NK-92 (cell line): ENCODE results near the gene STAU1.
"Not testable (repeated sequence)": the region's sequence is repeated elsewhere in the genome, so short reads cannot be mapped to it uniquely, and the experiment has no call there.

Source experiments
- DNase-seq: peaks from one replicate; lab custom pipeline; 2025; ENCODE audit not compliant: unreplicated experiment; lab: John Stamatoyannopoulos, UW

STAU1 gene, protein sequence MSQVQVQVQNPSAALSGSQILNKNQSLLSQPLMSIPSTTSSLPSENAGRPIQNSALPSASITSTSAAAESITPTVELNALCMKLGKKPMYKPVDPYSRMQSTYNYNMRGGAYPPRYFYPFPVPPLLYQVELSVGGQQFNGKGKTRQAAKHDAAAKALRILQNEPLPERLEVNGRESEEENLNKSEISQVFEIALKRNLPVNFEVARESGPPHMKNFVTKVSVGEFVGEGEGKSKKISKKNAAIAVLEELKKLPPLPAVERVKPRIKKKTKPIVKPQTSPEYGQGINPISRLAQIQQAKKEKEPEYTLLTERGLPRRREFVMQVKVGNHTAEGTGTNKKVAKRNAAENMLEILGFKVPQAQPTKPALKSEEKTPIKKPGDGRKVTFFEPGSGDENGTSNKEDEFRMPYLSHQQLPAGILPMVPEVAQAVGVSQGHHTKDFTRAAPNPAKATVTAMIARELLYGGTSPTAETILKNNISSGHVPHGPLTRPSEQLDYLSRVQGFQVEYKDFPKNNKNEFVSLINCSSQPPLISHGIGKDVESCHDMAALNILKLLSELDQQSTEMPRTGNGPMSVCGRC

DNA sequence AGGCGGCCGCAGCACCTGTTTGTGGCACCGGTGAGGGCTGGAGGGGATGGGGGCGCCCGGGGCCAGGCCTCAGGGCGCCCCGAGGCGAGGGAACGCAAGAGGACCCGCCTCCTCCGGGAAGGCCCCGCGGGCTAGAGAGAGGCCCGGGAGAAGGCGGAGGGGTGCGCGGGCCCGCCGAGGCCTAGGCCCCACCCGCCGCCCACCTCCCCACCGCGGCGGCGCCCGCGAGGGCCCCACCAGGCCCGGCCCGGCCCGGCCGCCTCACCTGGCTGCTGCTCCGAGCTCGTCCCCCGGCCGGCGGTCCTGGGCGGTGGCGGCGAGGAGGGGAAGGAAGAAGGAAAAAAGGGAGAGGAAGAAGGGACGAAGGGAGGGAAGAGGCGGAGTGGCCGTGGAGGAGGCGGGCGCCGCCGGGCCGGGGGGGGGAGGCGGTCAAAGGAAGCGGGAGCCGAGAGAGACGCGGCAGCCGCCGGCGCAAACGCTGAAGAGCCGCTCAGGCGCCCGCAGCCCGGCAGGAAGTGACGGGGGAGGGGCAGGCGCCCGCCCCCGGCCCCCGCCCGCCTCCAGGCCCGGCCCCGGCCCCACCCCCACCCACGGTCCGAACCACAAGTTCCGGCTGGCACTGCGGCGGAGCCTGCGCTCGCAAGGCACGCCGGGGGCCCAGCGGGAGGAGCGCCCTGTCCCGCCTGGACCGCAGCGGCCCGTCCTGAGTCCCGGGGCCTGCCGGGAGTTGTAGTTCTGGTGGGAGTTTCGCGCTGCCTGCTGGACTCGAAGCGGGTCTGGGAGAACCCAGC, at the start of gene STAU1:
Gene STAU1 (minus strand): TSS at position 484 of the 791 bp plus-strand sequence. CDS start 22,133 bp downstream, outside the sequence.
- peak; percentile 50 for DNase-seq

DNA sequence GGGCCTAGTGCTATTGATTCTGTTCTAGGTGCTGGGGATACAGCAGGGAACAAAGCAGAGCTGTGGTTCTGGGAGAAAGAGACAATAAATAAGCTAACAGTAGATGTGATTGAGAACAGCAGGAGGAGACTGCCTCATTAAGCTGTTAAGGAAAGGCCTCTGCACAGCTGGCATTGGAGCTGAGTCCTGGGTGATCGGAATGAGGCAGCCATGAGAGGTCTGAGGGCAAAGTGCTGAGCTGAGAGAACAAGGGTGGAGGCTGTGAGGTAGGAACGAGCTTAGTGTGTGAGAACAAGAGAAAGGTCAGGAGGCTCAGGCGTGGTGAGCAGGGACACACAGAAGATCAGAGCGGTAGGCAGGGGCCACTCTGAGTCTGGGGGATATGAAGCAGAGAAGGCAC, 49.4 kb upstream of the STAU1 start:
- DNase-seq, result no peak

DNA sequence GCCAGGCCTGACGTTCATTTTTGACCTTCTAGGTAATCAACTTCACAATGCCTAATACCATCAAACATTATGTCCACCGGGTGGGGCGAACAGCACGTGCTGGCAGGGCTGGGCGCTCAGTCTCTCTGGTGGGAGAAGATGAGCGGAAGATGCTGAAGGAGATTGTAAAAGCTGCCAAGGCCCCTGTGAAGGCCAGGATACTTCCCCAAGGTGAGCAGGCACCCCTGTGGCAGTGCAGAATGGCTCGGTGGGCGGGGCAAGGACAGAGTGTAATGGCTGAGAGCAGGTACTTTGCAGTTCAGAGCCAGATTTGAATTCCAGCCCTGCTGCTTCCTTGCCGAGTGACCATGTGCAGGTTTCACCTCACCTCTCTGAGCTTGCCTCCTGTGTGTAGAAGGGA, 48.2 kb upstream of the STAU1 start:
- DNase-seq, result no peak

DNA sequence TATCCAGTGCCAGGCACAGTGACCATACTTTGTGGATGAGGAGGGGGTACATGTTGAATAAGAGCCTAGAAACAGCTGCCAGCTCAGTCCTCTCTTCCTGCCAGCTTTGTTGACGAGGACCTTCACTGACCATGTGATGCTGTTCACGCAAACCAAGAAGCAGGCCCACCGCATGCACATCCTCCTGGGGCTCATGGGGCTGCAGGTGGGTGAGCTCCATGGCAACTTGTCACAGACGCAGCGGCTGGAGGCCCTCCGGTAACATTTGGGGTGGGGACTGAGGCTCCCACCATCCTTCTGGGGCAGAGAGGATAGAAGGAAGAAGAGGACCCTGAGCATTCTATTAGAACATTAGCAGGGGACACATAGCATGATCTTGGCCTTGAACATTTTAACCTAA, 46.7 kb upstream of the STAU1 start:
- no peak for DNase-seq

DNA sequence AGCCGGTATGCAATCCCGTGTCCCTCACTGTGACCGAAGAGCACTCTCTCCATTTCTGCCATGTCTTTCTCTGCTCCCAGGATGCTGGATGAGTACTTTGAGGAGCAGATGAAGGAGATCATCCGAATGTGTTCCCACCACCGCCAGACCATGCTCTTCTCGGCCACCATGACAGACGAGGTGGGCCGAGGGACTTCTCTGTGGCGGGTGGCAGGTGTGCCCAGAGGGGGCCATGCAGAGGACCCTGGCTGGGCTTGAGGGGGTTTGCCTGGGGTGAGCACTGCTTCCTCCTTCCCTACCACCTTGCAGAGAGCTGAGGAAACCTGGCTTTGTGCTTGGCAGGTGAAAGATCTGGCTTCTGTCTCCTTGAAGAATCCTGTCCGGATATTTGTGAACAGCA, 45.1 kb upstream of the STAU1 start:
- DNase-seq, result no peak

DNA sequence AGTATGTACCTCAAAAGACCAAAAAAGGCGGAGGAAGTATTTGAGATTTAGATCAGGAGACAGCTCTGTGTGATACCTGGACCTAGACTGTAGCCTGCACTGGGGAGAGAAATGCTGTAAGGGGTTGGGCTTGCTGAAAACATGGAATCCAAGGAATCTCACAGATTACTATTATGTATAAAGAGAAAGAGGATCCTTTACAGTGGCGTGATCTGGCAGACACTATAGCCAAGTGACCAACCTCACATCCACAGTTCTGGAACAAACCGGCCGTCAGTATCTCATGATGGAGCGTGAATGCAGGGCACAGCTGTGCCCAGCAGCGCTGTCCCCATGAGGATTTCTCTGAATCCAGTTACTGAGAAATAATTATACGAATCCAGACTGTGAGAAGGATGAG, 43.3 kb upstream of the STAU1 start:
- no peak for DNase-seq

DNA sequence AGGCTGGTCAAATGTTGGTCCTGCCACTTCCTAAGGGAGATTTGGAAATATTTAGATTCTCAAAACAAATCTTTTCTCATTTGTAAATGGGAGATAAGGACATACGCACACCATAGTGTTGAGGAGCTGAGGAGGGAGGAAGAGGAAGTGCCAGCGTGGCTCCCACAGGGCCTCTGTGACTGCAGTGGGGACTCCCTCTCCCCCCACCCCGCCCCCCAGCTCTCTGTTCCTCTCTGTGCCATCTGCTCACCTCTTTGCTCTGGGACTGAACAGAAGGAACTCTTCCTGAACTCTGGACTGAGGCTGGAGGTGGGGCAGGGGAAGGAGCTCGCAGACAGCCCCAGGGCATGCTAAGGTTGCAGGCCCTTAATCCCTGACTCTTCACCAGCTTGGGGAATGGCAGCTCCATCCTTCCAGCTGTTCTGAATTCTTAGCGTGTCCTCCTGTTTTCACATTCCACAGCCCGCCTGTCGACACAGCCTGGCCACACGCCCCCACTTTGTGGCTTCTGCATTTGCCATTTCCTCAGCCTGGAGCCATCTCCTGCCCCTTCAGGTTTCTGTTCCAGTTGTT, 42.5 kb upstream of the STAU1 start:
- no peak for DNase-seq

DNA sequence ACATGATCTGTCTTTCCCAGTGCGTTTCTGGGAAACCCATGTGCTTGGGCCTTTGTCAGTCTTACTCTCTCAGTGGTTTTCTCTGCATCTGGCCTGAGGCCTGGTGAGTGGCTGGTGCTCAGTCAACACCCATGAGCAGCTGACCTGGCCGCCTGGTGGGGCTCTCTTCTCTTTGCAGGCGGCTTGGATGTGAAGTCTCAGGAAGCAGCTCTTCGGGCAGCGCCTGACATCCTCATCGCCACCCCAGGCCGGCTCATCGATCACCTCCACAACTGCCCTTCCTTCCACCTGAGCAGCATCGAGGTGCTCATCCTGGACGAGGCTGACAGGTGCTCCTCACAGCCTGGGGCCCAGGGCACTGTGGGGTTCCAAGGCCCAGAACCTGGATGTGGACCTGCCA, 41.9 kb upstream of the STAU1 start:
- no peak for DNase-seq

DNA sequence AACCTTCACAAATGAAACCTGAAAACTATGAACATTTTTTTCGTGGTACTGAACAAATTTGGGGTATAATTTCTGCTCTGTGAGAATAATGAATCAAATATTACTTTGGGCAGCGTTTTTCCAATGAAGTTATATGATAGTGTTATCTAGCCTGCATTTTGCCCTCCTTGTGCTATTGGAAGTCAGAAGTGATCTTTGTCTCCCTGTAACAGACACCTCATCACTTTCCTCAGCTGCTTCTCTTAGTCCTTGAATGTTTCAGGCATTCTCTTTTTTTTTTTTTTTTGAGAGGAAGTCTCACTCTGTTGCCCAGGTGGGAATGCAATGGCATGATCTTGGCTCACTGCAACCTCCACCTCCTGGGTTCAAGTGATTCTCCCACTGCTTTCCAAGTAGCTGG, 41.2 kb upstream of the STAU1 start:
- DNase-seq, result no peak

DNA sequence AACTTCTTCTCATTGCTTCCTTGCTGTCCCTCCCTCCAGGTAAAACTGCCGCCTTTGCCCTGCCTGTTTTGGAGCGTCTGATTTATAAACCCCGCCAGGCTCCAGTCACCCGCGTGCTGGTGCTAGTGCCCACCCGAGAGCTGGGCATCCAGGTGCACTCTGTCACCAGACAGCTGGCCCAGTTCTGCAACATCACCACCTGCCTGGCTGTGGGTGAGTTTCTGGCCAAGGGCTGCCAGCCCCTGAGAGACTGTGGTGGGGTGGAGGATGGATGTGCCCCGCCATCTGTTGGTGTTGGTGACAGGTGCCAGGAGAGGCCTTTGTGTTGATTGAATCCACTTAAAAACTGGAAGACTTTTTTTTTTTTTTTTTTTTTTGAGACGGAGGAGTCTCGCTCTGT, 40.5 kb upstream of the STAU1 start:
- DNase-seq, result no peak

DNA sequence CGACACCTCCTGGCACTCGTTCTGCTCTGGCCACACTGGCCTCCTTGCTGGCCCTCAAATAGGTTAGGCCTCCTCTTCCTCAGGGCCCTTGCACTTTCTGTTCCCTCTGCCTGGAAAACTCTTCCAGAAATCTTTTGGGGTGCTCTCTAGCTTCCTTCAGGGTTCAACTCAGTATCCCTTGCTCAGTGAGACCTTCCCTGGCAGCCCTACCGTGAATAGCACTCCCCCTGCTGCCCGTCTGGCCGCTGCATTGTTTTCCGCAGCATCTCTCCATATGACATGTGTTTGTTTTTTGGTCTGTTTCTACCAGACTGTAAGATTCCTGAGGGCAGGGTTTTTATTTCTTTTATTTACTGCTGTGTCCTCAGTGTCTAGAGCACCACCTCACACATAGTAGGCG, 37.8 kb upstream of the STAU1 start:
- DNase-seq, result no peak

DNA sequence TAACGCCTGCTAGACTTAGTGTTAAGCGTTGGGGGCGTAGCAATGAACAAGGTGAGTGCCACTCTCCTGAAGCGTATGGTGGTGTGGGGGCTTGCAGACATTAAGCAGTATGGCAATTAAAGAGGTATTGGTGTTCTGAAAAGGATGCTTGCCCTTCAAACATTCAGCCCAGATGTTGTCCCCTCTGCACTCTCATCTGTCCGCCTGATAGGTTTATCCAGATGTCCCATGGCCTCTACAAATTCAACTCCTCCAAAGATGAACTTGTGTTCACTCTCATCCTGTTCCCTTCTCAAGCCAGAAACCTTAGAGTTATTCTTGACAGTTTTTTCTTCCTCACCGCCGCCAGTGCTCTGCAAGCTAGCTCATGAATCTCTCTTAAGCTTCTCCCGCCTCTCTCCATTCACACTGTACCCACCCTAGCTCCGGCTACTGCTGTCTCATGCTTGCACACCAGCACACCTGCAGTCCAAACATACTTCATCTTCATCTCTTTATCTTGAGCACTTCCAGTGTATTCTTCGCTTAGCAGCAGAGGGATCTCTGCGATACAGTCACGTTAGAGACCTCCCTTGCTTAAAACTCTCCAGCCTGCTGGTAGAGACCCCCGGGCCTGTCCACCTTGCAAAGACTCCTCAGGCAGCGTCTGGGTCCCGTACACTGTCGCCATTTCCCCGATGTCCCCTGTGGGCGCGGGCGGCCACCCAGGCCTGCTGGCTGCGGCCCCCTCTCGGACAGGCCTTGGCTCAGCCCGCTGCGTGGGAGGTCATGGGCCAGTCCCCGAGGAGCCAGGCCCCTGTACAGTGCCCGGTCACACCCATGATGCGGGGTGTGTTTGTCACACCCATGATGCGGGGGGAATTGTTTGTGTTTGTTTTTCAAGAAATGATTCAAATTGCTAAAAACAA, 32.0 kb upstream of the STAU1 start:
- no peak for DNase-seq

DNA sequence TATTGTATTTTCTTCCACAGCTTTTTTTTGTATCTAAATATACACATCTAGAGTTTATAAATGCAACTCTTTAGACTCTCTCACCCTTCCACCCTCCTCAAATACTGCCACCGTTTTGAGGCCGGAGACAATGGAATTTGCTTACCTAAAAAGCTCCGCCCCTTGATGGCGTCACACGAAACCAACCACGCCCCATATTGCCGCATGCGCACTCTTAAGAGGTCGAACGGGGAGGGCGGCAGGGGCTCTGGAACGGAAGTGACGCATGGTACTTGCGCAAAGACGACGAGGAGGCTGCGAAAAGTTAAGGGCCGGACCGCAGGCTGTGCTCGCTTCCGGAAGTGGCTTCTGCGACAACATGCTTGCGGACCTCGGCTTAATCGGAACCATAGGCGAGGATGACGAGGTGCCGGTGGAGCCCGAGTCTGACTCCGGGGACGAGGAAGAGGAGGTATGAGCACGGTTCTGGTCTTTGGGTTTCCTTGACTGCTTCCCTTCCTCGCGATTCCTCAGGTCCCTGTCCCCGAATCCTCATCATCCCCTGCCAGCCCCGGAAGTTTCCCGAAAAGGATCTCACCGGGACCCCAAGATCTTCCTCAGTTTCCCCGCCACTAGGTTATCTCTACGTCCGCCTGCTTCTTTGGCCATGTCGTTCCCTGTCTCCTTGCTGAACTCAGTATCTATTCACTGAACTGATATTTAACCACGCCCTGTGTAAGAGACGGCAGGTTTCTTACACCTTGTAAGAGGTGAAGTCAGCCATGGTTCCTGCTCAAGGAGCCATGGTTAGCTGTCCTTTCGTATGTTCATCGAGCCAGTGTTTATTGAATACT, 31.2 kb upstream of the STAU1 start, which contains the start of gene DDX27:
Gene DDX27 (plus strand): TSS at position 326 of the 833 bp plus-strand sequence. CDS start 33 bp downstream, at position 359.
- DNase-seq, result peak; percentile 81

DNA sequence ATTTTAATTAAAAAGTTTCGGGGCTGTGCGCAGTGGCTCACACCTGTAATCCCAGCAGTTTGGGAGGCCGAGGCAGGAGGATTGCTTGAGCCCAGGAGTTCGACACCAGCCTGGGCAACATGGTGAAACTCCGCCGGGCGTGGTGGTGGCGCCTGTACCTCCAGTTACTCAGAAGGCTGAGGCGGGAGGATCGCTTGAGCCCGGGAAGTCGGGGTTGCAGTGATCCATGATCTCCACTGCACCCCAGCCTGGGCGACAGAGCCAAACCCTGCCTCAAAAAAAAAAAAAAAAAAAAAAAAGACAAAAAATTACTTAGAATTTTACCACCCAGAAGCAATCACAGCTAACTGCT, 30.6 kb upstream of the STAU1 start:
- DNase-seq, result not testable (repeated sequence)

DNA sequence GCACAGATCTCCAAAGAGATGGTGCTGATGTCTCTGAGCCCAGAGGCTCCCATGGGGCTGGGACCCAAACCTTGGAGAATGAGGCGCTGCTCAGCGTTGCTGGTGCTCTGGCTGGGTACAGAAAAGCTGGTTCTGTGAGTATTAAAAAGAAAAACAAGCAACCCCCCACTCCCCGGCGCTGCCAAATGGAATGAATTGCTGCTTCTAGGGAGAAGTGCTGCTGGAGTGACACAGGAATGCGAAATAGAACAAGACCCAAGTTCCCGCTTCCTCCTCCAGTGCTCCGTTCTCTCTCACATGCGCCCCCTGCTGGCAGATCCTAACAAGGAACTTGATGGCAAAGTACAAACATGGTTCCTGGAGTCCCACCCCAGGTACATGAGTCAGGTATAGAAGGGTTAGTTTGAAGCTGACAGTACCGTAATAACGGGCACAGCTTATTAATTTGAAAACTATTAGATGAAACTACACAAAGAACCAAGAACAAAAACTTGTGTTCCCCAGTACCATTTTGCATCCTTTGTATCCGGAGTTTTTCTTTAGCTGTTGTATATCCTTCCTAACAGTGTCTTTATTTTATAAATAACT, 29.0 kb upstream of the STAU1 start:
- DNase-seq, result peak; percentile 55

DNA sequence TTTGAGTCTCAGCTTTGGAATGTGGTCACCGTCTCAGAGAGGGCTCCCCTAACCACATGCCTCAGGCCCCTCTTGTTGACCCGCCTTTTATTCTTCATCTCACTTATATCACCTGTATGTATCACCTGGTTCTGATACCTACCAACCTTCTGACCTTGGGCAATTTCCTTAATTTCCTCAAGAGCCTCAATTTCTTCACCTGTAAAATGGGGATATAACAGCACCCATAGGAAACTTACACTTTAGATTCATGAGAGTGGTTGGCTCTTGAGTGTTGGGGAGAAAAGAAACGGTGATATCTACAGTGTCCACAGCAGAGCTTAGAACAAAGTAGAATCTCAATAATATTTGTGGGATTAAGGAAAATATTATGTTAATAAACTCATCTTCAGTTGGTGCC, 27.1 kb upstream of the STAU1 start:
- no peak for DNase-seq

DNA sequence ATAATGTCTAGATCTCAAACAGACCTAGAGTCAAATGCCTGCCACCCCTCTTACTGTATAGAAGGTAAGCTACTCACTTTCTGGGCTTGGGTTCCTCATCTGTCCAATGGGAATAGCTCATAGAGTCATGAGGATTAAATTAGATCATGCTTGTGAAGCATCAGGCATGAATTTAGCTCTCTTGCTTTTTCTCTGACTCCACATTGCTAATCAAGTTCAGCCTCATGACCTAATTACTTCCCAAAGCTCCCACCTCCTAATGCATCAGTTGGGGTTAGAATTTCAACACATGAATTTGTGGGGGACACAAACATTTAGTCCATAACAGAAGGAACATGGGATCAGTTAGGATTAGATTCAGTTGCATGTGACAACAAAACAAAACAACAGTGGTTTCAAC, 26.4 kb upstream of the STAU1 start:
- DNase-seq, result no peak

DNA sequence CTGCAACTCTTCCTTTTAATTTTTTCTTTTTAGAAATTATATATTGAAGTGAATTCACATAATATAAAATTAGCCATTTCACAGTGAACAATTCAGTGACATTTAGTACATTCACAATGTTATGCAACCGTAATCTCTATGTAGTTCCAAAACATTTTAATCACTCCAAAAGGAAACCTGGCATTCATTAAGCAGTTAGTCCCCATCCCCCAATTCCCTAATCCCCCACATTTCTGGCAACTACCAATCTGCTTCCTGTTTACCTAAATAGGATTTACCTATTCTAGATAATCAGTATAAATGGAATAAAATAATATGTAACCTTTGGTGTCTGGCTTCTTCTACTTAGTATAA, 22.6 kb upstream of the STAU1 start:
- DNase-seq, result no peak

DNA sequence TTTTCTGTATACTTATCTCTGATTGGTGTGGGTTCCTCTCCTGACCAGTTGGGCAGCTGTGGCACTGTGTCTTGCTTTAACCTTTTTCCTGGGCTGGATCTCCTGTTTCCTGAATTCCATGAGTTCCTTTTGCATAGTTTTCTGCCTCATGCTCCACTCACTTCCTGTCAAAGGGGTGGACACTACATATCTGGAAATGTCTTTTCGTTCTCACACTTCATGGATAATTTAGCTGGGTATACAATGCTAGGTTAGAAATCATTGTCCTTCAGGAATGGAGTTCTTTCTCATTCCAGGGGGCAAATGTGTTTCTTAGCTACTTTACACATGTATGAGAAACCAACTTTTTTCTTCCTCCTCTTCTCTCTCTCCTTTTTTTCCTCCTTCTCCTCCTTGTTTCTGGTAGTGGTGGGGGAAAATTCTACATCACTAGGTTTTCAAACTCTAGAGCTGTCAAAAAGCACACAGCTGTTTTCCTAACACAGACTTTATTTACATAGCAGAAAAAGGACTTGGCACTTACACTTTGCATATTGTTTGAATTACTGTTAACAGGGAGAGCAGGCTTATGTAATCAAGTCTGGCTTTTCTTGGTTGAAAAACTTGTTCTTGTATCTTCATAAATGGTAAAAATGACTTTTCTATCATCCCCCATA, 22.1 kb upstream of the STAU1 start:
- DNase-seq, result no peak
